H1 (cell line): ENCODE data around the gene OR13A1. TPM values are rescaled to one million over a fixed set of nuclear protein-coding genes. Genes with fewer than 3 reads are reported as not detected.
"Not testable (repeated sequence)": the region's sequence is repeated elsewhere in the genome, so short reads cannot be mapped to it uniquely, and the experiment has no call there.

ENCODE experiments used
- CTCF ChIA-PET: fragments of 300-600 bp; sonication (Branson Sonifier 250); formaldehyde crosslinking; loops from one replicate; lab custom pipeline; 2021; ENCODE audit not compliant: partially characterized antibody; lab: Charles Lee
- POLR2A ChIA-PET: fragments of 300-600 bp; sonication (Branson Sonifier 250); formaldehyde crosslinking; loops from one replicate; lab custom pipeline; 2021; ENCODE audit warnings: inconsistent platforms; ENCODE audit not compliant: partially characterized antibody; lab: Charles Lee
- DNase-seq, 2 experiments: peaks; one replicate each; pipeline versions ENCODE4 v3.0.0 to v3.0.0-alpha.2; 2010 to 2022; ENCODE audit warnings: low spot score in 2 of 2, low read depth in 1 of 2, mixed read lengths in 1 of 2
- FAIRE-seq: peaks from 2 replicates; lab custom pipeline; 2011; peaks lifted over from hg19 to GRCh38; lab: Jason Lieb, UNC
- H2AFZ ChIP-seq: 2 replicates; pipeline ENCODE4 v1.8.1; 2012; ENCODE audit warnings: low read length, inconsistent platforms
- H2AK5ac ChIP-seq: 2 replicates; pipeline ENCODE4 v1.6.1; 2013; ENCODE audit warnings: low read depth, low read length
- H2BK120ac ChIP-seq: replicated peaks from 2 replicates; pipeline ENCODE3; 2013; ENCODE audit warnings: low read depth, low read length, inconsistent platforms
- H2BK12ac ChIP-seq: 2 replicates; pipeline ENCODE4 v1.6.1; 2013; ENCODE audit warnings: low read depth, low read length
- H2BK15ac ChIP-seq: 2 replicates; pipeline ENCODE4 v1.6.1; 2013; ENCODE audit warnings: low read length
- H2BK20ac ChIP-seq: 2 replicates; pipeline ENCODE4 v1.6.1; 2013; ENCODE audit warnings: low read length
- H2BK5ac ChIP-seq: 2 replicates; pipeline ENCODE4 v1.6.1; 2013; ENCODE audit warnings: low read depth, low read length
- H3K14ac ChIP-seq: 2 replicates; pipeline ENCODE4 v1.6.1; 2013; ENCODE audit warnings: inconsistent platforms; ENCODE audit not compliant: insufficient read length
- H3K18ac ChIP-seq: 2 replicates; pipeline ENCODE4 v1.6.1; 2013; ENCODE audit warnings: low read length; ENCODE audit errors: extremely low read depth
- H3K23ac ChIP-seq: 2 replicates; pipeline ENCODE4 v1.6.1; 2013; ENCODE audit warnings: inconsistent platforms; ENCODE audit not compliant: insufficient read length
- H3K23me2 ChIP-seq: 2 replicates; pipeline ENCODE4 v1.6.1; 2013; ENCODE audit warnings: low read depth, low read length
- H3K27ac ChIP-seq: 2 replicates; pipeline ENCODE4 v1.6.1; 2011; ENCODE audit warnings: low read depth, low read length, inconsistent platforms
- H3K27me3 ChIP-seq, 4 experiments: replicated peaks in 1 of 4; 1 replicate in 1 of 4; 2 replicates in 3 of 4; pipeline versions ENCODE4 v1.6.1 to v1.8.1; 2011 to 2013; ENCODE audit warnings: low read length in 3 of 4, mild to moderate bottlenecking in 3 of 4, inconsistent platforms in 2 of 4, mixed read lengths in 2 of 4, moderate library complexity in 1 of 4; ENCODE audit not compliant: control insufficient read depth in 3 of 4, insufficient read depth in 3 of 4; ENCODE audit errors: extremely low read depth in 1 of 4
- H3K36me3 ChIP-seq, 4 experiments: 2 replicates each; pipeline versions ENCODE4 v1.6.1 to v1.8.1; 2011 to 2013; ENCODE audit warnings: mild to moderate bottlenecking in 4 of 4, low read length in 3 of 4, moderate library complexity in 2 of 4, control low read depth in 1 of 4, inconsistent platforms in 1 of 4; ENCODE audit not compliant: insufficient read depth in 4 of 4, control insufficient read depth in 2 of 4
- H3K4ac ChIP-seq: replicated peaks from 2 replicates; pipeline ENCODE3; 2013; ENCODE audit warnings: low read length, low read depth, mixed read lengths, inconsistent platforms; ENCODE audit not compliant: insufficient read length
- H3K4me1 ChIP-seq, 4 experiments: replicated peaks in 1 of 4; 1 replicate in 1 of 4; 2 replicates in 3 of 4; pipeline versions ENCODE4 v1.6.1 to v1.8.1; 2011 to 2013; ENCODE audit warnings: low read length in 3 of 4, inconsistent platforms in 2 of 4, mixed read lengths in 1 of 4; ENCODE audit not compliant: insufficient read depth in 4 of 4, control insufficient read depth in 3 of 4
- H3K4me2 ChIP-seq, 2 experiments: 2 replicates each; pipeline versions ENCODE4 v1.6.1 to v1.8.1; 2011 to 2013; ENCODE audit warnings: low read depth in 2 of 2, low read length in 2 of 2, control low read depth in 1 of 2, inconsistent platforms in 1 of 2, mild to moderate bottlenecking in 1 of 2; ENCODE audit not compliant: insufficient read depth in 1 of 2
- H3K4me3 ChIP-seq, 4 experiments: fragments of 200-600, 300-600 bp in 1 of 4; sonication (generic), shearing (Covaris generic), sonication (Bioruptor Twin) in 1 of 4; 2 replicates each; pipeline versions ENCODE4 v1.5.1 to v1.8.1; 2011 to 2016; ENCODE audit warnings: low read length in 4 of 4, low read depth in 3 of 4, control low read depth in 2 of 4, inconsistent platforms in 2 of 4, mild to moderate bottlenecking in 2 of 4, mixed read lengths in 1 of 4, moderate library complexity in 1 of 4; ENCODE audit not compliant: insufficient read depth in 2 of 4; ENCODE audit errors: extremely low read depth in 1 of 4
- H3K56ac ChIP-seq: replicated peaks from 2 replicates; pipeline ENCODE3; 2013; ENCODE audit warnings: low read depth, mild to moderate bottlenecking, mixed read lengths, low read length, inconsistent platforms; ENCODE audit not compliant: insufficient read length
- H3K79me1 ChIP-seq: 2 replicates; pipeline ENCODE4 v1.6.1; 2013; ENCODE audit warnings: low read depth, low read length, control low read depth
- H3K79me2 ChIP-seq, 2 experiments: 2 replicates each; pipeline versions ENCODE4 v1.6.1 to v1.8.1; 2012 to 2013; ENCODE audit warnings: low read length in 2 of 2, mild to moderate bottlenecking in 2 of 2, inconsistent platforms in 1 of 2; ENCODE audit not compliant: insufficient read depth in 2 of 2, control insufficient read depth in 1 of 2
- H3K9ac ChIP-seq, 4 experiments: replicated peaks in 1 of 4; 1 replicate in 1 of 4; 2 replicates in 3 of 4; pipeline versions ENCODE4 v1.6.1 to v1.8.1; 2011 to 2013; ENCODE audit warnings: low read depth in 3 of 4, low read length in 3 of 4, control low read depth in 2 of 4, mild to moderate bottlenecking in 2 of 4, moderate library complexity in 2 of 4, inconsistent platforms in 1 of 4; ENCODE audit errors: extremely low read depth in 1 of 4
- H3K9me3 ChIP-seq, 2 experiments: 2 replicates each; pipeline versions ENCODE4 v1.6.1 to v1.8.1; 2012 to 2013; ENCODE audit warnings: mild to moderate bottlenecking in 2 of 2, moderate library complexity in 2 of 2, control low read depth in 1 of 2, inconsistent platforms in 1 of 2, low read depth in 1 of 2, low read length in 1 of 2, mixed read lengths in 1 of 2; ENCODE audit not compliant: insufficient read depth in 2 of 2
- H4K20me1 ChIP-seq, 2 experiments: replicated peaks in 1 of 2; 2 replicates each; pipeline versions ENCODE3 to v1.8.1; 2011 to 2013; ENCODE audit warnings: inconsistent platforms in 2 of 2, low read length in 2 of 2, mild to moderate bottlenecking in 1 of 2; ENCODE audit not compliant: insufficient read depth in 2 of 2, control insufficient read depth in 1 of 2
- H4K5ac ChIP-seq: 2 replicates; pipeline ENCODE4 v1.6.1; 2013; ENCODE audit warnings: low read length, low read depth, mixed read lengths, inconsistent platforms; ENCODE audit not compliant: insufficient read length
- H4K8ac ChIP-seq: 2 replicates; pipeline ENCODE4 v1.8.0; 2013; ENCODE audit warnings: mild to moderate bottlenecking, moderate library complexity, low read length, inconsistent platforms; ENCODE audit not compliant: insufficient read depth; ENCODE audit errors: extremely low read depth
- H4K91ac ChIP-seq: replicated peaks from 2 replicates; pipeline ENCODE3; 2013; ENCODE audit warnings: low read length, mixed read lengths, inconsistent platforms; ENCODE audit not compliant: insufficient read length
- WGBS, 2 experiments: shearing (Covaris generic) in 1 of 2; methylation state at CpG; one replicate each; pipeline versions ENCODE4 v1.1.6 to v1.1.7; 2013 to 2015; ENCODE audit warnings: low lambda C conversion rate in 2 of 2, mixed read lengths in 2 of 2, inconsistent platforms in 1 of 2, low coverage in 1 of 2, missing lambda C conversion rate in 1 of 2; ENCODE audit not compliant: insufficient replicate concordance in 2 of 2, insufficient coverage in 1 of 2, insufficient read length in 1 of 2; ENCODE audit errors: extremely low coverage in 1 of 2, missing lambda C conversion rate in 1 of 2; 5-methylcytosine and 5-hydroxymethylcytosine counted together
- polyA plus RNA-seq, 7 experiments: library from polyadenylated mRNA; depleted of rRNA in 3 of 7; stranded (reverse) in 5 of 7; unstranded in 2 of 7; fragments of >200 nt in 5 of 7; fragments of 200-250 nt in 2 of 7; gene quantifications; 1 replicate in 5 of 7; 2 replicates in 1 of 7; 4 replicates in 1 of 7; pipeline versions ENCODE4 v1.2.1 to v1.2.3, GENCODE V29; 2011 to 2013; ENCODE audit warnings: missing spikeins in 2 of 7, mixed read lengths in 2 of 7
- total RNA-seq: library from RNA; stranded (reverse); fragmentation: NEBNext Ultra II Directional; extraction: Animal tissue kit (Norgen Biotek cat#: 25700); gene quantifications from 2 replicates; pipeline ENCODE4 v1.2.1, GENCODE V29; 2021

Gene OR13A1
- total and polyA plus RNA-seq, 2 of the 8 experiments (the other 6 are each of a cell fraction or from before 2014, with no cell fraction given): 0.53 TPM; not detected in 1

GRCh38 chr10:45298341-45298955 lies 17.0 kb downstream of the OR13A1 start:
- H3K79me2 ChIP-seq, H2BK12ac ChIP-seq, H3K23ac ChIP-seq, H3K9ac ChIP-seq, H2AFZ ChIP-seq, H3K36me3 ChIP-seq, H4K20me1 ChIP-seq, H2AK5ac ChIP-seq, CTCF ChIA-PET, H3K4ac ChIP-seq, FAIRE-seq, H2BK15ac ChIP-seq, H2BK120ac ChIP-seq, H4K91ac ChIP-seq, H3K79me1 ChIP-seq, H3K27me3 ChIP-seq, POLR2A ChIA-PET, H3K27ac ChIP-seq, H3K18ac ChIP-seq, H4K5ac ChIP-seq, H3K4me3 ChIP-seq, H3K4me2 ChIP-seq, H2BK20ac ChIP-seq, H3K9me3 ChIP-seq, H4K8ac ChIP-seq, H3K4me1 ChIP-seq, H3K23me2 ChIP-seq, DNase-seq, H3K14ac ChIP-seq, H2BK5ac ChIP-seq, H3K56ac ChIP-seq: not testable (repeated sequence)
- WGBS, 2 experiments: 95% methylated on average over 4 of the region's 4 CpGs; no CpG with 5 or more reads in 1 of the 2 experiments
